SKM-1 (cell line): ENCODE measurements around the gene GPS1.

Source experiments
- DNase-seq: peaks from one replicate; lab custom pipeline; 2025; ENCODE audit not compliant: unreplicated experiment; lab: John Stamatoyannopoulos, UW

The GPS1 gene

DNA sequence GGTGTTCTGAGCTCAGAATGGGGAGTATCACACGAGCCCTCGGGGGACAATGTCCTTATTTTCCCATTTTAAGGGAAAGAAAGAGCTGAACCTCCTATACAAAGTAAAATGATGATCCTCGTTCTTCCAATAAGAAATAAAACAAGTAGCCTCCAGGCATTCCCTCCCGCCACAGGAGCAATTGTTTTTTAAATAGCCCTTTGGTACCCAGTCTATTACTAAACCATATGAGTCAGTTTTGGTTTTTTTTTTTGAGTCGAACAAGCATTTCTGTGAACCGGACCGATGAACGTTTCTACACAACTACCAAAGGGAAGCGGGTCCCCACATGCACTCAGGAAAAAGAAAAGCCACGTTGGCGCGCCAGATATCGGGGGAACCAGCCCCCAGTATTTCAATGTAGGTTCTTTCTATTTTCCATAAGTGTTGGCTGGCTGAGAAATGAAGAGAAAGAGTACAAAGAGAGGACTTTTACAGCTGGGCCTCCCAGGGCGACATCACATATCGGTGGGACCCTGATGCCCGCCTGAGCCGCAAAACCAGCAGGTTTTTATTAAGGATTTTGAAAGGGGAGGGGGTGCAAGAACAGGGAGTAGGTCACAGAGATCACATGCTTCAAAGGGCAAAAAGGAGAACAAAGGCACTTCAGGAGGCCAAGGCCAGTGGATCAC, 10.4 kb upstream of the GPS1 start:
- DNase-seq, result no peak

DNA sequence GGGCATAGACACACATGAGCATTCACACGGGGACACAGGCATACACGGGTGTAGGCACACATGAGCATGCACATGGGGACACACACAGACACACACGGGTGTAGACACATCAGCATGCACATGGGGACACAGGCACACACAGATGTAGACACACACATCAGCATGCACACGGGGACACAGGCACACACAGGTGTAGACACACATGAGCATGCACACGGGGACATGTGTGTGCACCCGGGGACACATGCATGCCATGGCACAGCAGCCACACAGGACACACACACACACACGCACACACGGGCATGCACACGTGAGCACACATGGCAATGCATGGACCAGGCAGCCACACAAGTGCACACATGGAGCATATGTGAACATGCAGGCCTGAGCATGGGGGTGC, 9.0 kb upstream of the GPS1 start:
- DNase-seq, result no peak

- no peak for DNase-seq
Observed at GRCh38 chr17:82043507-82043906, 8.2 kb upstream of the GPS1 start.

DNA sequence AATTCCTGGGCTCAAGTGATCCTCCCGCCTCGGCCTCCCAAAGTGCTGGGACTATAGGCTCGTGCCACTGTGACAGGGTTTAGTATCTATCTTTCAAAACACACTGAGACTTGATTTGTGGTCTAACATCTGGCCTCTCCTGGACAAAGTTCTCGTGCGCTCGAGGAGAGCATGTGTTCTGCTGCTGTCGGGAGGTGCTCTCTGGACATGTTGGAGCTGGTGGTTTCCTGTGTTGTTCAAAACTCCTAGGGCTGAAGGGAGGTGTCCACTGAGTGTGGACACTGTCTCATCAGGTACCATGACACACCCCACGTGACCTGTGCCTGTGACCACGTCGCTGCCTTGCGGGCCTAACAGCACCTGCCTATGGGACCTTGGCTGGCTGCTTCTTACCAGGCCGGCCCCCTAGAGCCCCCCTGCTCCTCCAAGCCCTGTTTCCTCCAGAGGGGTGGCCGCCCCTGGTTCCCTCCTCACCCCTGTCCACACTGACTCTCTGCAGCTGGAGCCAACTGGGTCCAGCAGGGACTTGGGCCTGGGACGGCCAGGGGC, 5.7 kb upstream of the GPS1 start:
- DNase-seq, result no peak

- no peak for DNase-seq
Observed at GRCh38 chr17:82046903-82047302, 4.8 kb upstream of the GPS1 start.

DNA sequence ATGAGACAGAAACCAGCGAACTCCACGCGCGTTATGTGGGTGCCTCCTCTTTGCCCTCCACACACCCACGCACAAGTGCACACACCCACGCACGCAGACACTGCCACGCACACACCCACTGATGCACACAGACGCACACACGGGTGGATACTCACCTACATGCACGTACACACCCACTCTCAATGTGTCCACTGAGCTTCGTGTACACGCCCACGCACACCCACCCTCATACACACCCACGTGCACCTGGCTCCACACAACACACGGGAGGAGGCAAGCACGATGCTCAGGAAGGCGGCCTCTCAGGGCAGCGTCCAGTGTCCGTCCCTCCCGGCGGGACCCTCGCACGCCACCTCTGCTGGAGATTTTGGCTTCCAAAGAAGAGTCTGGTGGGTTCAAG, 4.3 kb upstream of the GPS1 start:
- DNase-seq, result no peak

GRCh38 chr17:82047914-82048570, 3.7 kb upstream of the GPS1 start:
- DNase-seq, result no peak

- no peak for DNase-seq
Observed at GRCh38 chr17:82048571-82048971, 3.1 kb upstream of the GPS1 start.

DNA sequence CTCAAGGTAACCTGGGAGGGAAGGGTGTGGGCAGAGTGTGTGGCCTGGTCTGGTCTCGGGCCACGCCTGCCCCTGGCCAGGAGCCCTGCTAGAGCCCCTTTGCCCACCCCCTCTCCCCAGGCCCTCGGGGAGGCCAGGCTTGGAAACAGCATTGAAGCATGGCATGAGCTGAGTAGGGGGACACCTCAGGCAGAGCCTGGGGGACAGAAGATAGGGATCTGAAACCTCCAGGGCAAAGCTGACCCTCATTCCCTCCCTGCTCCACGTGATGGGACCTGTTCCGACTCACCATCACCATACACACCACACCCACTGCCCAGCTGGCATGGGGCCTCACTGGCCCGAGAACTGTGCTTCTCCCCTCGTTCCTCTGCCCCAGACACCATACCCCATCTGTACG, 2.6 kb upstream of the GPS1 start:
- DNase-seq, result no peak

GRCh38 chr17:82049521-82049971, 2.2 kb upstream of the GPS1 start:
- no peak for DNase-seq

DNA sequence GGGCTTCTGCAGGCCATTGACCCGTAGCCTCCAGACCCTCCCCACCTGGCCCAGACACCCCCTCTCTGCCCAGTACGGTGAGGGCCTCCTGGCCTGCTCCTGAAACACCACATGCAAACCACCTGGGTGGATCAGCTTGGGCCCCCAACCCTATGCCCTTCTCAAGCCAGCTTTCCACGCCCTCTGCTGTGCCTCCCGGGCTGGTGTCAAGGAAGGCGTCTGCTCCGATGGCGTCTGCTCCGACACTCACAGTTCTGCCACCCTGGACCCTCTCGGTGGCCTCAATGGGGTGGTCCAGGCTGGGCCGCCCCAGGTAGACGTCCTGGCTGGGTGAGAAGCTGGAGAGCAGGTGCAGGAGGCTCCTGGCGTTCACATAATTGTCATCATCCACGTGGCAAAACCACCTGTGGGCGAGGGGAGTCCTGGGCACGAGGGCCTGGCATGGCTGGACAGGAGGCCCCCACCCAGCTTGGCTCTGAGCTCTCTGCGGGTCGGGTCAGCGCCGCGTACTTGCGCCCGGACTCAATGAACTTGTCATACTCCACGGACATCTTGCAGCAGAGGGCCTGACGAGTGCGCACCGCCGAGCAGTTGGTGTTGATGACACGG, 1.4 kb upstream of the GPS1 start:
- no peak for DNase-seq

DNA sequence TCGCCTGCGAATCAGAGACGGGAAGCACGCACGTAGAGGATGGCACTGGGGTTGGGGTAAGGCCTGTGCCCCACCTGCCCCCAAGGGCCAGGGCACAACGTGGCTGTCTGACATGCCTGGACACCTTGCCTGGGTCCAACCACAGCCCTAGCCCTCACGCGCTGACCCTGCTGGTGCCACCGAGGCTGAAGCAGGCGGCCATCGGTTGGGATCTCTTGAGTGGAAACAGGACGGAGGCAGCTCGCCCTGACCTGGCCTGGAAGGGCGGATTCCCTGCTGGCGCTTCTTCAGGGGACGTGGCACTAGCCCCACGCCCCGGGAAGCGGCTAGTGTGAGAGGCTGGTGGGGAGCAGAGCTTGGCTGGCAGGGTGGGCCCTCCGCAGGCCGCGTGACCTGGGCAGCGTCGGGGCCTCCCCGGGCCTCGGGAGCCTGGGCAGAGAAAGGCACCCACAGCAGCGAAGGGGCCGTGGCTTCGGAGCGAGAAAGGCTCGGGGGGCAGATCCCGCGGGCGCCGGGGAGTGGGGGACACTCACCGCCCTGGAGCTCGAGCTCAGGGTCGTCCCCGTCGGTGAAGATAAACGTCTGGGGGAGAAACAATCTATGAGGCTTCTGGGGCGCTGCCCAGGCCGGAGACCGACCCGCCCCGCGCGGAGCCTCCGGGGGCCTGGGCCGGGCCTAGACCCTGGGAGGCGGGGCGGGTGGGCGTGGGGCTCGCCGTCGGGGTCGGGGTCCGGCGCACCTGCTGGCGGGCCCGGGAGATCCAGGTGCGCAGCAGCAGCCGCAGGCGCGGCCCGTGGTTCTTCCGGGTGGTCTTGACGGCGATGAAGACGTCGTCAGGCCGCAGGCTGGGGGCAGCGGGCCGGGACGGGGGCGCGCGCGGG, 697 bp upstream of the GPS1 start:
- DNase-seq, result no peak

DNA sequence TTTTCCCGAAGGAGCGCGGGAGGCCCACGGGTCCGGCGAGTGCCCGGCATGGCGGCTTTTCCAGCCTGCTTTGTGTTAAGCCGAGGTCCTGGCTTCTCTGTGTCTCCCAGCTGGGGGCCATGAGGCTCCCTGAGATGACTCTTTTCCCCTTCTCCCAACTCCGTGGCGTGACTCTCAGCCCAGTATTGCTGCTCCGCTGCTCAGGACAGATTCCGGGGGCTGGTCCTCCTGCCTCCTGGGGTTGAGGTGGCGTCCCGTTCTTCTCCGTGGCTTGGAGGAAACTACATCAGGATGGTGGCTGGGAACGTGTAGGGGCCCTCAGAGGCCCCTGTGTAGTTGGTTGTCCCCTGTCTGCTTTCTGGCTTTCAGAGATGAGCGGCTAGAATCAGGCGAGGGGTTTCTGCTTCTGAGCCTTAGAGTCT, 951 bp downstream of the GPS1 start:
- no peak for DNase-seq

DNA sequence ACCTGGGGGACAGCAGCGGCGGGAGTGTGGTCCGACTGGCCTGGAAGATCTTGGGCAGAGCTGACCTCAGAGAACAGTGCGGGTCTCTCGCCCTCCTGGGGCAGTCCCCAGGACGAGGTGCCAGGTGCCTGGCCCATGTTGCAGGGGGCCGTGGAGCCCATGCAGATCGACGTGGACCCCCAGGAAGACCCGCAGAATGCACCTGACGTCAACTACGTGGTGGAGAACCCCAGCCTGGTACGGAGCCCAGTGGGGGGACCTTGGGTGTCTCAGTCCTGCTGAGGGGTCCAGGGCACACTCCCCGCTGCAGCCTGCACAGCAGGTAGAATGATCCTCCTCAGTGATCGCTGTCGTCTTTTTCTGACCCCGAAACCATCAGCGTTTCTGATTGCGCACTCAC, 1.4 kb downstream of the GPS1 start:
- no peak for DNase-seq

GRCh38 chr17:82053556-82054263, 2.0 kb downstream of the GPS1 start:
- DNase-seq, result no peak

- DNase-seq, result no peak
Observed at GRCh38 chr17:82054351-82055022, 2.8 kb downstream of the GPS1 start.

DNA sequence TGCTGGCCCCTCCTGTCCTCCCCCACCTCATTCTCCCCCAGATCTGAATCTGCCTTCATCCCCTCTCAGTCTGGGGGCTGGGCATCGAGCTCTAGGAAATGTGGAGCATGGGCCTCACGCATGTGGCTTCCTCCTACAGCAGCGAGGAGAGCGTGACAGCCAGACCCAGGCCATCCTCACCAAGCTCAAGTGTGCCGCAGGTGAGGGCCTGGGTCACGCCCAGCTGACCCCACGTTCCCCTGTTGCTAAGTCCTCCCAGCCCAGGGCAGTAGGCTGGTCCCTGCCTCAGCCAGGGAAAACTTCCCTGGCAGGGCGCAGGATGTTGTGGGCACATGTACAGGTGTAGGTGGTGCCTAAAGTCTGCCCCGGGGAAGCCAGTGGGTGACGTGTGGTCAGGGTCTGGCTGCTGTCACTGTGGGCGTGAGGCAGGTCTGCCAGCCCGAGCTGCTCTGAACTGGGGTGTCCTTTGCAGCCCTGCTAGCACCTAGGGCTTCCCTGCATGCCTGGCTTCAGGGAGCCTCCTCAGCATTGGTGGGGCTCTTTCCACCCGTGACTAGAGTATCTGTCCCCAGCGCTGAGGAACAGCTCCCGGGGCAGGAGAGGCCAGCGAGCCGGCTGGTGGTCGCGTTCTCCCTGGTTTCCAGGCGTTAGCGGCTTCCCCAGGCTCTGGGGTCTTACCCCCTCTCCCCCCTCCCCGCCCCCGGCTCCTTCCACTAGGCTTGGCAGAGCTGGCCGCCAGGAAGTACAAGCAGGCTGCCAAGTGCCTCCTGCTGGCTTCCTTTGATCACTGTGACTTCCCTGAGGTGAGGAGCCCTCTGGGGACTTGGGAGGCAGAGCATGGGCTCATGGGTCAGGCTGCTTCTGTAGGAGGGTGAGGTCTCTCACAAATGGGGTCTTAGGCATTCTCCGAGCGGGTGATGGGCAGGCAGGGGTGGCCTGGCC, 3.6 kb downstream of the GPS1 start:
- no peak for DNase-seq

GRCh38 chr17:82055965-82056728, 4.4 kb downstream of the GPS1 start:
- no peak for DNase-seq
